HepG2 (cell line): Measurements from ENCODE around the gene MAPK8IP3. TPM values are rescaled to one million over a fixed set of nuclear protein-coding genes. Genes with fewer than 3 reads are reported as not detected.

Experiments used
- AGO2 ChIP-seq: fragments of 200-400 bp; formaldehyde crosslinking; optimal IDR thresholded peaks from 2 replicates; pipeline ENCODE3; 2017; ENCODE audit warnings: mild to moderate bottlenecking, low read depth, low read length, moderate library complexity
- CHD4 ChIP-seq: fragments of 200-600 bp; sonication (generic); IDR thresholded peaks from 2 replicates; pipeline ENCODE4 v1.7.0; 2017; ENCODE audit warnings: mild to moderate bottlenecking, low read length, borderline replicate concordance
- DMAP1 ChIP-seq: IDR thresholded peaks from 2 replicates; pipeline ENCODE4 v1.6.1; 2016
- EP300 ChIP-seq, 3 experiments: sonication (generic) in 1 of 3; formaldehyde crosslinking in 1 of 3; IDR thresholded peaks; 2 replicates each; pipeline versions ENCODE4 v1.5.1 to v1.6.1; 2011 to 2020; ENCODE audit warnings: low read depth in 2 of 3, low read length in 2 of 3, borderline replicate concordance in 1 of 3, improper control_type of control experiment in 1 of 3, mild to moderate bottlenecking in 1 of 3, missing genetic modification reagents in 1 of 3, moderate library complexity in 1 of 3
- MED1 ChIP-seq: sonication (generic); formaldehyde crosslinking; IDR thresholded peaks from 2 replicates; pipeline ENCODE4 v1.4.0; 2020; ENCODE audit warnings: missing genetic modification reagents
- ZNF572 ChIP-seq: sonication (generic); formaldehyde crosslinking; IDR thresholded peaks from 2 replicates; pipeline ENCODE4 v1.5.1; 2020; ENCODE audit warnings: mild to moderate bottlenecking, missing genetic modification reagents
- ZNF788 ChIP-seq: sonication (generic); formaldehyde crosslinking; IDR thresholded peaks from 2 replicates; pipeline ENCODE4 v1.5.0; 2020; ENCODE audit warnings: mild to moderate bottlenecking, missing genetic modification reagents, borderline replicate concordance
- ZNF850 ChIP-seq: sonication (generic); formaldehyde crosslinking; conservative IDR thresholded peaks from 2 replicates; pipeline ENCODE4 v1.9.0; 2021; ENCODE audit warnings: mild to moderate bottlenecking, missing genetic modification reagents
- ZSCAN25 ChIP-seq: sonication (generic); formaldehyde crosslinking; IDR thresholded peaks from 2 replicates; pipeline ENCODE4 v1.8.0; 2022; ENCODE audit warnings: mild to moderate bottlenecking, missing genetic modification reagents
- polyA plus RNA-seq, 8 experiments: library from polyadenylated mRNA; depleted of rRNA in 3 of 8; stranded (reverse) in 7 of 8; unstranded in 1 of 8; fragments of >200 nt; fragmentation: Illumina TruSeq in 4 of 8; extraction: Trizol in 4 of 8; gene quantifications; 2 replicates each; pipeline versions ENCODE4 v1.2.1 to v1.2.3, GENCODE V29; 2011 to 2016; ENCODE audit warnings: low read depth in 4 of 8, missing spikeins in 1 of 8, mixed read lengths in 1 of 8; ENCODE audit not compliant: insufficient read depth in 1 of 8
- total RNA-seq, 5 experiments: library from RNA; depleted of rRNA; stranded (reverse); fragments of >200 nt; fragmentation: Illumina TruSeq; extraction: Trizol; gene quantifications; 2 replicates each; pipeline ENCODE4 v1.2.3, GENCODE V29; 2016; ENCODE audit warnings: low read depth in 1 of 5
- TF ChIP-seq, protein P1 (sequence below): sonication (generic); formaldehyde crosslinking; IDR thresholded peaks from 2 replicates; pipeline ENCODE4 v1.4.0; 2020; ENCODE audit warnings: missing genetic modification reagents, borderline replicate concordance
- TF ChIP-seq, protein P2 (sequence below): sonication (generic); formaldehyde crosslinking; IDR thresholded peaks from 2 replicates; pipeline ENCODE4 v1.5.0; 2020; ENCODE audit warnings: mild to moderate bottlenecking, missing genetic modification reagents
- TF ChIP-seq, protein P3 (sequence below): sonication (generic); formaldehyde crosslinking; IDR thresholded peaks from 2 replicates; pipeline ENCODE4 v1.5.1; 2020; ENCODE audit warnings: mild to moderate bottlenecking, missing genetic modification reagents, moderate library complexity
- TF ChIP-seq, protein P4 (sequence below): sonication (generic); formaldehyde crosslinking; IDR thresholded peaks from 2 replicates; pipeline ENCODE4 v1.4.0; 2020; ENCODE audit warnings: missing genetic modification reagents

The MAPK8IP3 gene
- total and polyA plus RNA-seq, 2 of the 13 experiments (the other 11 are each of a cell fraction or from before 2014, with no cell fraction given): 25.1 to 41.7 TPM

DNA sequence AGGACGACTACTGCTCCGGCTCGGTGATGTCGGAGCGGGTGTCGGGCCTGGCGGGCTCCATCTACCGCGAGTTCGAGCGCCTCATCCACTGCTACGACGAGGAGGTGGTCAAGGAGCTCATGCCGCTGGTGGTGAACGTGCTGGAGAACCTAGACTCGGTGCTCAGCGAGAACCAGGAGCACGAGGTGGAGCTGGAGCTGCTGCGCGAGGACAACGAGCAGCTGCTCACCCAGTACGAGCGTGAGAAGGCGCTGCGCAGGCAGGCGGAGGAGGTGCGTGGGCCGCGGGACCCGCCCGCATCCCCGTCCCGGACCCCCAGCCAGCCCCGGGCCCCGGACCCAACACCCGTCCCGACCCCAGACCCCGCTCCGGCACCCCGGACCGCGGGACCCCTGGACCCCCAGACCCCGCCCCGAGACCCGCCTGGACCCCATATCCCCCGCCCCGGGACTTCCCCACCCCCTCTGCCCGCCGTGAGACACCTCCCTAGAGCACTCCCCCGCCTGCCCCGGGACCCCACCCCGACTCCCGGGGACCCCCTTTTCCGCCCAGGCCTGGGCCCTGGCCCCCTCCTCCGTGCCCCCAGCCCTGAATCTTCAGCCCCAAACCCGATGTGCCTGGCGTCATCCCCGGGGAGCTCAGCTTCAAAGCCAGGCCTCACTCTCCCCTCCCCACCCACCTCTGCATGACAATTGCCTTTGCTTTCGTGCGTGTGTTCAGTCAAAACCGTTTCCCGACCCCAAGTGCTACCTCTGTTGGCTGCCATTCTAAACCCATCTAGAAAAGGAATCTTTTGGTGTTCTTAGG lies 594 bp downstream of the MAPK8IP3 start (continued):
- TF ChIP-seq EP300 (IDR thresholded peaks at IDR 0.05; ENCODE audit: low read depth in 2 of 2, low read length in 2 of 2): no peak
- TF ChIP-seq EP300 (CRISPR knock-in tag; IDR thresholded peaks at IDR 0.05; ENCODE audit: borderline replicate concordance): no peak
- TF ChIP-seq ZNF850: no peak
- TF ChIP-seq, protein P1, sequence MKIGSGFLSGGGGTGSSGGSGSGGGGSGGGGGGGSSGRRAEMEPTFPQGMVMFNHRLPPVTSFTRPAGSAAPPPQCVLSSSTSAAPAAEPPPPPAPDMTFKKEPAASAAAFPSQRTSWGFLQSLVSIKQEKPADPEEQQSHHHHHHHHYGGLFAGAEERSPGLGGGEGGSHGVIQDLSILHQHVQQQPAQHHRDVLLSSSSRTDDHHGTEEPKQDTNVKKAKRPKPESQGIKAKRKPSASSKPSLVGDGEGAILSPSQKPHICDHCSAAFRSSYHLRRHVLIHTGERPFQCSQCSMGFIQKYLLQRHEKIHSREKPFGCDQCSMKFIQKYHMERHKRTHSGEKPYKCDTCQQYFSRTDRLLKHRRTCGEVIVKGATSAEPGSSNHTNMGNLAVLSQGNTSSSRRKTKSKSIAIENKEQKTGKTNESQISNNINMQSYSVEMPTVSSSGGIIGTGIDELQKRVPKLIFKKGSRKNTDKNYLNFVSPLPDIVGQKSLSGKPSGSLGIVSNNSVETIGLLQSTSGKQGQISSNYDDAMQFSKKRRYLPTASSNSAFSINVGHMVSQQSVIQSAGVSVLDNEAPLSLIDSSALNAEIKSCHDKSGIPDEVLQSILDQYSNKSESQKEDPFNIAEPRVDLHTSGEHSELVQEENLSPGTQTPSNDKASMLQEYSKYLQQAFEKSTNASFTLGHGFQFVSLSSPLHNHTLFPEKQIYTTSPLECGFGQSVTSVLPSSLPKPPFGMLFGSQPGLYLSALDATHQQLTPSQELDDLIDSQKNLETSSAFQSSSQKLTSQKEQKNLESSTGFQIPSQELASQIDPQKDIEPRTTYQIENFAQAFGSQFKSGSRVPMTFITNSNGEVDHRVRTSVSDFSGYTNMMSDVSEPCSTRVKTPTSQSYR (CRISPR knock-in tag): 0 out of 2 replicates have a peak, but pooled peaks have one; percentile 7
- TF ChIP-seq, protein P2, sequence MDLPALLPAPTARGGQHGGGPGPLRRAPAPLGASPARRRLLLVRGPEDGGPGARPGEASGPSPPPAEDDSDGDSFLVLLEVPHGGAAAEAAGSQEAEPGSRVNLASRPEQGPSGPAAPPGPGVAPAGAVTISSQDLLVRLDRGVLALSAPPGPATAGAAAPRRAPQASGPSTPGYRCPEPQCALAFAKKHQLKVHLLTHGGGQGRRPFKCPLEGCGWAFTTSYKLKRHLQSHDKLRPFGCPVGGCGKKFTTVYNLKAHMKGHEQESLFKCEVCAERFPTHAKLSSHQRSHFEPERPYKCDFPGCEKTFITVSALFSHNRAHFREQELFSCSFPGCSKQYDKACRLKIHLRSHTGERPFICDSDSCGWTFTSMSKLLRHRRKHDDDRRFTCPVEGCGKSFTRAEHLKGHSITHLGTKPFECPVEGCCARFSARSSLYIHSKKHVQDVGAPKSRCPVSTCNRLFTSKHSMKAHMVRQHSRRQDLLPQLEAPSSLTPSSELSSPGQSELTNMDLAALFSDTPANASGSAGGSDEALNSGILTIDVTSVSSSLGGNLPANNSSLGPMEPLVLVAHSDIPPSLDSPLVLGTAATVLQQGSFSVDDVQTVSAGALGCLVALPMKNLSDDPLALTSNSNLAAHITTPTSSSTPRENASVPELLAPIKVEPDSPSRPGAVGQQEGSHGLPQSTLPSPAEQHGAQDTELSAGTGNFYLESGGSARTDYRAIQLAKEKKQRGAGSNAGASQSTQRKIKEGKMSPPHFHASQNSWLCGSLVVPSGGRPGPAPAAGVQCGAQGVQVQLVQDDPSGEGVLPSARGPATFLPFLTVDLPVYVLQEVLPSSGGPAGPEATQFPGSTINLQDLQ (CRISPR knock-in tag): no peak
- TF ChIP-seq CHD4: no peak
- peak; percentile 12; the same call in 1 of the 2 replicates for TF ChIP-seq DMAP1
- TF ChIP-seq, protein P3, sequence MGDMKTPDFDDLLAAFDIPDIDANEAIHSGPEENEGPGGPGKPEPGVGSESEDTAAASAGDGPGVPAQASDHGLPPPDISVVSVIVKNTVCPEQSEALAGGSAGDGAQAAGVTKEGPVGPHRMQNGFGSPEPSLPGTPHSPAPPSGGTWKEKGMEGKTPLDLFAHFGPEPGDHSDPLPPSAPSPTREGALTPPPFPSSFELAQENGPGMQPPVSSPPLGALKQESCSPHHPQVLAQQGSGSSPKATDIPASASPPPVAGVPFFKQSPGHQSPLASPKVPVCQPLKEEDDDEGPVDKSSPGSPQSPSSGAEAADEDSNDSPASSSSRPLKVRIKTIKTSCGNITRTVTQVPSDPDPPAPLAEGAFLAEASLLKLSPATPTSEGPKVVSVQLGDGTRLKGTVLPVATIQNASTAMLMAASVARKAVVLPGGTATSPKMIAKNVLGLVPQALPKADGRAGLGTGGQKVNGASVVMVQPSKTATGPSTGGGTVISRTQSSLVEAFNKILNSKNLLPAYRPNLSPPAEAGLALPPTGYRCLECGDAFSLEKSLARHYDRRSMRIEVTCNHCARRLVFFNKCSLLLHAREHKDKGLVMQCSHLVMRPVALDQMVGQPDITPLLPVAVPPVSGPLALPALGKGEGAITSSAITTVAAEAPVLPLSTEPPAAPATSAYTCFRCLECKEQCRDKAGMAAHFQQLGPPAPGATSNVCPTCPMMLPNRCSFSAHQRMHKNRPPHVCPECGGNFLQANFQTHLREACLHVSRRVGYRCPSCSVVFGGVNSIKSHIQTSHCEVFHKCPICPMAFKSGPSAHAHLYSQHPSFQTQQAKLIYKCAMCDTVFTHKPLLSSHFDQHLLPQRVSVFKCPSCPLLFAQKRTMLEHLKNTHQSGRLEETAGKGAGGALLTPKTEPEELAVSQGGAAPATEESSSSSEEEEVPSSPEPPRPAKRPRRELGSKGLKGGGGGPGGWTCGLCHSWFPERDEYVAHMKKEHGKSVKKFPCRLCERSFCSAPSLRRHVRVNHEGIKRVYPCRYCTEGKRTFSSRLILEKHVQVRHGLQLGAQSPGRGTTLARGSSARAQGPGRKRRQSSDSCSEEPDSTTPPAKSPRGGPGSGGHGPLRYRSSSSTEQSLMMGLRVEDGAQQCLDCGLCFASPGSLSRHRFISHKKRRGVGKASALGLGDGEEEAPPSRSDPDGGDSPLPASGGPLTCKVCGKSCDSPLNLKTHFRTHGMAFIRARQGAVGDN (CRISPR knock-in tag): peak; percentile 63
- peak; percentile 56 for TF ChIP-seq ZSCAN25 (CRISPR knock-in tag)
- TF ChIP-seq, protein P4, sequence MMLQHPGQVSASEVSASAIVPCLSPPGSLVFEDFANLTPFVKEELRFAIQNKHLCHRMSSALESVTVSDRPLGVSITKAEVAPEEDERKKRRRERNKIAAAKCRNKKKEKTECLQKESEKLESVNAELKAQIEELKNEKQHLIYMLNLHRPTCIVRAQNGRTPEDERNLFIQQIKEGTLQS (CRISPR knock-in tag): no peak
- TF ChIP-seq ZNF788 (CRISPR knock-in tag): no peak
- TF ChIP-seq ZNF572 (CRISPR knock-in tag): no peak
- TF ChIP-seq MED1 (CRISPR knock-in tag): no peak
- TF ChIP-seq AGO2: no peak
